Calu3 (cell line): ENCODE results near the gene KRT8. TPM values are rescaled to one million over a fixed set of nuclear protein-coding genes. Genes with fewer than 3 reads are reported as not detected.
"Not testable (repeated sequence)": the region's sequence is repeated elsewhere in the genome, so short reads cannot be mapped to it uniquely, and the experiment has no call there.

Experiments
- Bru-seq: library from RNA; stranded (reverse); fragments of 400-500 nt; gene quantifications from one replicate; lab custom pipeline; 2021; lab: Mats Ljungman, UMichigan
- BruChase-seq, 2 experiments: library from RNA; stranded (reverse); fragments of 400-500 nt; gene quantifications; one replicate each; lab custom pipeline; 2021; lab: Mats Ljungman, UMichigan
- BruUV-seq: library from RNA; stranded (reverse); fragments of 400-500 nt; replicated peaks from 2 replicates; lab custom pipeline; 2021; lab: Mats Ljungman, UMichigan
- CTCF ChIA-PET: fragments of 300-600 bp; sonication (Branson Sonifier 250); formaldehyde crosslinking; loops from one replicate; lab custom pipeline; 2022; ENCODE audit warnings: antibody characterized with exemption; lab: Charles Lee
- DNase-seq: peaks from one replicate; pipeline ENCODE4 v3.0.0; 2022
- H3K27ac Mint-ChIP-seq: one replicate; pipeline ENCODE4 v1.8.0; 2022; ENCODE audit warnings: mixed read lengths; ENCODE audit not compliant: unreplicated experiment
- H3K27me3 Mint-ChIP-seq: one replicate; pipeline ENCODE4 v1.8.0; 2022; ENCODE audit warnings: mixed read lengths; ENCODE audit not compliant: unreplicated experiment
- H3K36me3 Mint-ChIP-seq: one replicate; pipeline ENCODE4 v1.8.0; 2022; ENCODE audit warnings: mild to moderate bottlenecking, moderate library complexity, mixed read lengths; ENCODE audit not compliant: insufficient read depth, unreplicated experiment
- H3K4me1 Mint-ChIP-seq: one replicate; pipeline ENCODE4 v1.8.0; 2022; ENCODE audit warnings: mild to moderate bottlenecking, low read depth, mixed read lengths; ENCODE audit not compliant: unreplicated experiment
- H3K4me3 Mint-ChIP-seq: one replicate; pipeline ENCODE4 v1.8.0; 2022; ENCODE audit warnings: mild to moderate bottlenecking, low read depth, moderate library complexity, mixed read lengths; ENCODE audit not compliant: unreplicated experiment
- H3K9me3 Mint-ChIP-seq: one replicate; pipeline ENCODE4 v1.8.0; 2022; ENCODE audit warnings: low read depth, mixed read lengths; ENCODE audit not compliant: unreplicated experiment
- CTCF ChIP-seq: fragments of 200-600 bp; IDR thresholded peaks from one replicate; pipeline ENCODE4 v1.8.0; 2022; ENCODE audit warnings: antibody characterized with exemption; ENCODE audit not compliant: unreplicated experiment
- intact Hi-C: fragments of 100-400 bp; cut with micrococcal nuclease; formaldehyde crosslinking; loops from one replicate; pipeline ENCODE4 v1.10.0; 2022; ENCODE audit not compliant: unreplicated experiment
- long read RNA-seq: library from polyadenylated mRNA; stranded (forward); transcript quantifications from one replicate; pipeline ENCODE4 v2.0.0, GENCODE V29; 2022
- total RNA-seq: library from RNA; stranded (reverse); gene quantifications from 2 replicates; pipeline ENCODE4 v1.2.3, GENCODE V29; 2022

The KRT8 gene
- total RNA-seq (2,474 and 2,821 TPM in 2 replicates), Bru-seq, nascent RNA (percentile 89 among the genes with signal in this experiment), BruChase-seq, experiment 1, labeled RNA remaining after a 6-hour chase (percentile 97 among the genes with signal in this experiment), BruChase-seq, experiment 2, labeled RNA remaining after a 2-hour chase (percentile 93 among the genes with signal in this experiment)
- long read RNA-seq, transcript KRT8-213 (7 exons, 2,202 nt): minor isoform, 5 of 19,561 reads
- long read RNA-seq, transcript KRT8-215 (9 exons, 1,687 nt): major isoform, 17 of 19,561 reads
- long read RNA-seq, partial matches to known transcripts: 18,815 of 19,561 reads
- long read RNA-seq, other reads (novel, unspliced or antisense): 722 of 19,561 reads

- CTCF ChIA-PET: interaction anchor here (0.6 to 5.4 kb wide), 15 partner anchors 11 to 1205 kb away, joined by 3 to 109 read pairs (median 4); no protein-coding TSS in a partner anchor
- intact Hi-C loops: loop anchor here (1.0 to 2.0 kb wide), 2 partner anchors 22 to 44 kb away; partner anchors contain the start of gene KRT18
- not testable (repeated sequence) for H3K27me3 Mint-ChIP-seq, H3K9me3 Mint-ChIP-seq, BruUV-seq
- Mint-ChIP-seq H3K4me1 (peaks cover 54% of the 10 kb centered on the region), H3K4me3 (peak within 1 kb of the TSS; percentile 76), H3K27ac (peak within 1 kb of the TSS; percentile 97), H3K36me3 (peaks cover 90% of the 10 kb centered on the region)
- DNase-seq: peak; percentile 95
- TF ChIP-seq CTCF: peak; percentile 59
Observed at GRCh38 chr12:52904509-52905300, at the start of gene KRT8. TSS of gene KRT8 (minus strand) at chr12:52905076. CDS start at chr12:52904981, 95 bp downstream.

- H3K4me1 Mint-ChIP-seq: no peaks in the 10 kb centered on the region
- BruUV-seq: no TSS peak
- no peaks in the 10 kb centered on the region for H3K9me3 Mint-ChIP-seq
- H3K4me3 Mint-ChIP-seq: peak overlapping the region; percentile 87
- intact Hi-C loops: no loop called here
- no peak for TF ChIP-seq CTCF
- H3K36me3 Mint-ChIP-seq: peaks cover 58% of the 10 kb centered on the region
- H3K27me3 Mint-ChIP-seq: no peaks in the 10 kb centered on the region
- CTCF ChIA-PET: interaction anchor here (1.0 to 1.2 kb wide), 2 partner anchors 48 to 68 kb away, joined by 3 to 4 read pairs; partner anchors contain the start of gene KRT8
- peak overlapping the region; percentile 97 for H3K27ac Mint-ChIP-seq
- DNase-seq: no peak
Observed at GRCh38 chr12:52953181-52953841, 48.4 kb upstream of the KRT8 start.

GRCh38 chr12:52952076-52952801 lies 47.4 kb upstream of the KRT8 start:
- Mint-ChIP-seq H3K4me1 (peaks cover under 1% of the 10 kb centered on the region), H3K27me3 (no peaks in the 10 kb centered on the region), H3K9me3 (no peaks in the 10 kb centered on the region), H3K4me3 (peak overlapping the region; percentile 87), H3K36me3 (peaks cover 65% of the 10 kb centered on the region), H3K27ac (peak overlapping the region; percentile 97)
- DNase-seq: peak; percentile 48
- intact Hi-C loops: no loop called here
- TF ChIP-seq CTCF: peak; percentile 17
- CTCF ChIA-PET: interaction anchor here (1.2 to 4.0 kb wide), 5 partner anchors 17 to 68 kb away, joined by 4 to 27 read pairs (median 4); partner anchors contain the start of gene KRT8
- no TSS peak for BruUV-seq
